ENCODE results near the gene CTDSP1.

Gene CTDSP1

DNA sequence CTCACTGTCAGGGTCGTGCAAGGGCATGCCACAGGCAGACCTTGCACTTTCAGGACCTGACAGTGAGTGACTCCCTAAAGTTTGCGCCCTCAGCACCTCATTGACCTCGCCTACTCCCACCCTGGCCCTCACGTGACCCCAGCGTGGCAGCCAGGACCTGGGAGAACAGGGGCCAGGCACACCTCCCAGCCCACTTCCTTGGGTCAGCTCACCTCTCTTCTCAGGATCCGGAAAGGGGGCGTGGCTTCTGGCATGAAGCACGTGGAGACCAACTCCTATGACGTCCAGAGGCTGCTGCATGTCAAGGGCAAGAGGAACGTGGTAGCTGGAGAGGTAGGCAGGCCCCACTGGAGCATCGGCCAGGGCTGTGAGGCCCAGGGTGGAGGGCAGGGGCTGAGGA, 28.1 kb downstream of the CTDSP1 start:
- no peak for DNase-seq (ENCODE audit: low read depth)

DNA sequence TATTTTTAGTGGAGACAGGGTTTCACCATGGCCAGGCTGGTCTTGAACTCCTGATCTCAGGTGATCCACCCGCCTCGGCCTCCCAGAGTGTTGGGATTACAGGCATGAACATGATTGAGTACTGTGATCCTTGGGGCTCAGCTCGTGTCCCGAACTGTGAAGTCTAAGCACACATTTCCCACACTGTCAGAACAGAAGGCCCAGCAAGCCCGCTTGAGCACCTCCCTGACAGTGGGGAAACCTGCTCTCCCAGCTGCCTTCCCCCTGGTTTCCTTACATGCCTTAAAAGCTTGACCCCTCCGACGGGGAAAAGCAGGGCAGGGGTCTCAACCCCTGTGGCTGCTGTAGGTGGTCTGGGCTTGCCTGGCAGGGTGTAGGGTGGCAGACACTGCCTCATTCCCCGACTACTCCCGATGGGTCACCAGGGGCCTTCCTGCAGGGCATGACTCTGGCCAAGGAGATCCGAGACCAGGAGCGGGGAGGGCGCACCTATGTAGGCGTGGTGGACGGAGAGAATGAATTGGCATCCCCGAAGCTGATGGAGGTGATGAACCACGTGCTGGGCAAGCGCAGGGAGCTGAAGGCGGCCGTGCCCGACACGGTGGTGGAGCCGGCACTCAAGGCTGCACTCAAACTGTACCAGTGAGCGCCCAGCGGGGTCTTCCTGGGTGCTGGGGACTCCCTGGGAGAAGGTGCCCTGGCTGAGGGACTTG, 29.3 kb downstream of the CTDSP1 start:
- no peak for DNase-seq (ENCODE audit: low read depth)

DNA sequence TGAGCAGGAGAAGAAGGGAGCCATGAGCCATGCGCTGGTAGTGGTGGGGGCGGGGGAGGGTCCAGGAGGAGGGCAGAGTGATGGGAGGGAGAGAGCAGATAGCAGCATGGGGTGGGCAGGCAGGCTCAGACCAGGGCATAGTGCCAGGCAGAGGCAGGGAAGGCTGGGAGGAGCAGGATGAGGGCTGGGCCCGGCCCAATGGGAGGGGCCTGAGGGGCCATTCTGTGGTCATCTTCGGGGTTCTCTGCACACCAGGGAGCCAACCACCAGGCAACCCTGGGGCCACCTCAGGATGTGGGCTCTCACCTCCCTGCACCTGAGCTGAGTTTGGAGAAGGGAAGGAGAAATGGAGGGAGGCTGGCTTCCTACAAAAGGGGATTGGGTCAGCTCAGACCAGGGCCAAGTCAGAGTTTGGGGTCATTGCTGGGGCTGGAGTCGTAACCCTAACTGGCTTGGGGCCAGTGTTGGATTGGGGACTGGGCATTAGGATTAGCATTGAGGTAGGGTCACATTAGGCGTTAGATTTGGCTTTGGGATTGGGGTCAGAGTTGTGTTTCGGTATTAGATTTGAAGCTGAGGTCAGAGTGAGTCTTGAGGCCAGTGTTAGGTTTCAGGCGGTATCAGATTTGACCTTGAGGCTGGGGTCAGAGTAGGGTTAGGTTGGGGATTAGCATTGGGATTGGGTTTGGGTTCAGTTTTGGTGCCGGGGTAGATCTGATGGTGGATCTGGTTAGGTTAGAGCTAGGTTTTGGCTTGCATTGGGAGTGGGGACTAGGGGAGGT, 30.4 kb downstream of the CTDSP1 start:
- DNase-seq (ENCODE audit: low read depth): no peak

DNA sequence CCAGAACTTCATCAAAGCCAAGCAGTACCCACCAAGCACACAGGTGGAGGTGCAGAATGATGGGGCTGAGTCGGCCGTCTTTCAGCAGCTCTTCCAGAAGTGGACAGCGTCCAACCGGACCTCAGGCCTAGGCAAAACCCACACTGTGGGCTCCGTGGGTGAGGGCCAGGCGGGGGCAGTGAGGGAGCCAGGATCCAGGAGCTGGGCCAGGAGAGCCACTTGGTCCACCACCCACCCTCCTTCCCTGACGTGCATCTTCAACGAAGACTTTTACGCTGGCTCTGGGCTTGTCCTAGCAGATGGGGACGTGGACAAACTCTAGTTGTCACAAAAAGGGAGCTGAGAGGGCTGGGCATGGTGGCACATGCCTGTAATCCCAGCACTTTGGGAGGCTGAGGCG, 31.1 kb downstream of the CTDSP1 start:
- DNase-seq (ENCODE audit: low read depth): no peak

DNA sequence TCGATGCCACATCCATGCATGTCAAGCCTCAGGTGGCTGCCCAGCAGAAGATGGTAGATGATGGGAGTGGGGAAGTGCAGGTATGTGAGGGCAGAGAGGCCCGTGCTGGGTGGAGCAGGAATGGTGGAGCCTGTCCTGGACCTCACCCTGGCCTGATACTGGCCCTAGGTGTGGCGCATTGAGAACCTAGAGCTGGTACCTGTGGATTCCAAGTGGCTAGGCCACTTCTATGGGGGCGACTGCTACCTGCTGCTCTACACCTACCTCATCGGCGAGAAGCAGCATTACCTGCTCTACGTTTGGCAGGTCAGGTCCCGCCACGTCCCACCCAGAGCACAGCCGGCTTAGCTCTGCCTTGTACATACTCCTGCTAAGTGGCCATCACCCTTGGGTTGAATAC, 32.2 kb downstream of the CTDSP1 start:
- no peak for DNase-seq (ENCODE audit: low read depth)

DNA sequence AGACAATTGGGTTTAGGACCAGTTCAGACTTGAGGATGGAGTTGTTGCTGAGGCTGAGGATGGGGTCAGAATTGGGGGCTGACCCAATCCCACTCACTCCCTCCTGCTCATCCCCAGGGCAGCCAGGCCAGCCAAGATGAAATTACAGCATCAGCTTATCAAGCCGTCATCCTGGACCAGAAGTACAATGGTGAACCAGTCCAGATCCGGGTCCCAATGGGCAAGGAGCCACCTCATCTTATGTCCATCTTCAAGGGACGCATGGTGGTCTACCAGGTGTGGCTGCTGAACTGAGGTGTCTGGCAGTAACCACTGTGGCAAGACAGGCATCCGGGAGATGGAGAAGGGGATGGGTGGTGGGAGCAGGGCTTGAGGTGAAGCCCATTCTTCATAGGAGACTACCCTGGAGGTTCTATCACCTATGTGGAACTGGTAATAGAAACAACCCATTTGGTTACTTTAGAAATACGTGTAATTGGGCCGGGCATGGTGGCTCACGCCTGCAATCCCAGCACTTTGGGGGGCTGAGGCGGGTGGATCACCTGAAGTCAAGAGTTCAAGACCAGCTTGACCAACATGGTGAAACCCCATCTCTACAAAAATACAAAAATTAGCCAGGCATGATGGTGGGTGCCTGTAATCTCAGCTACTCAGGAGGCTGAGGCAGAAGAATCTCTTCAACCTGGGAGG, 33.2 kb downstream of the CTDSP1 start:
- no peak for DNase-seq (ENCODE audit: low read depth)

DNA sequence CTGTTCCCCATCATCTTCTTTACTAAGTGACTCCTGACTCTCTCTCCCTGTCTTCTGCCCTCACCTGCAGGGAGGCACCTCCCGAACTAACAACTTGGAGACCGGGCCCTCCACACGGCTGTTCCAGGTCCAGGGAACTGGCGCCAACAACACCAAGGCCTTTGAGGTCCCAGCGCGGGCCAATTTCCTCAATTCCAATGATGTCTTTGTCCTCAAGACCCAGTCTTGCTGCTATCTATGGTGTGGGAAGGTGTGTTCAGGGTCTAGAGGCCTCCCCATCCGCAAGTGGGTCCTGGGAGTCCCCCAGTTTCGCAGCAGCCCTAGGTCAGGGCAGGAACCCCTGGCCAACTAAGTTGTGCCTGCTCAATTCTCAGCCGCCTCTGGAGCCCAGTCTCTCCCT, 34.8 kb downstream of the CTDSP1 start:
- DNase-seq (ENCODE audit: low read depth): no peak

DNA sequence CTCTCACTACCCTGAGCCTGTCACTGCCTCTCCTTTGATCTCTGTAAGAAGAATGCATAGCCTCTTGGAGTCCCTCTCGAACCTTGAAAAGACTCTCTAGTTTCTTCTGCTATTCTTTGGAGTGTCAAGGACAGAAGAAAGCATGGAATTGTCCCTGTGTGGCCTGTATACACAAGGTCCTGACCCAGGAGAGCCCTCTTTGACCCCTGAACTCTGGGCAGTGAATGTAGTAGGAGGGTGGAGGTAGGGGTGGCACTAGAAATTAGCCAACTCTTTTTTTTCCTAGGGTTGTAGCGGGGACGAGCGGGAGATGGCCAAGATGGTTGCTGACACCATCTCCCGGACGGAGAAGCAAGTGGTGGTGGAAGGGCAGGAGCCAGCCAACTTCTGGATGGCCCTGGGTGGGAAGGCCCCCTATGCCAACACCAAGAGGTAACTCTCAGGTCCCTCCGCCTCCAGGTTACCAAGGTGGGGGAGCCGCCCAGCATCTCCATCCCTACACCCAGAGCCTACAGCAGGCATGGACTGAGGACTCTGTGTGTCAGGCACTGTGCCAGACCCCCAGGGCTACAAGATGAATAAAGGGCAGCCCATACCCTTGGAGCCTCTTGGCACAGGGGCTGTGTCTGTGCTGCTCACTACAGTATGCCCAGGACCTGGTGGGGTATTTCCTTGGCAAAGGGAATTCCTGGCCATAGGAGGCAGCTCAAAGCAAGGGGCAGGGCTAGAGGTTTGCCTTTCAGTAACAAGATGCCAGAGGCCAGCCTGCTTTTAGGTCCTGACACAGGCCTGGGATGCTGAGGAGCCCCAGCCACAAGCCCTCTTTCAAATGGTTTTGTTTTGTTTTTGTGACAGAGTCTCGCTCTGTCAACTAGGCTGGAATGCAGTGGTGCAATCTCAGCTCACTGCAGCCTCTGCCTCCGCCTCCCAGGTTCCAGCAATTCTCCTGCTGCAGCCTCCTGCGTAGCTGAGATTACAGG, 35.6 kb downstream of the CTDSP1 start:
- no peak for DNase-seq (ENCODE audit: low read depth)

DNA sequence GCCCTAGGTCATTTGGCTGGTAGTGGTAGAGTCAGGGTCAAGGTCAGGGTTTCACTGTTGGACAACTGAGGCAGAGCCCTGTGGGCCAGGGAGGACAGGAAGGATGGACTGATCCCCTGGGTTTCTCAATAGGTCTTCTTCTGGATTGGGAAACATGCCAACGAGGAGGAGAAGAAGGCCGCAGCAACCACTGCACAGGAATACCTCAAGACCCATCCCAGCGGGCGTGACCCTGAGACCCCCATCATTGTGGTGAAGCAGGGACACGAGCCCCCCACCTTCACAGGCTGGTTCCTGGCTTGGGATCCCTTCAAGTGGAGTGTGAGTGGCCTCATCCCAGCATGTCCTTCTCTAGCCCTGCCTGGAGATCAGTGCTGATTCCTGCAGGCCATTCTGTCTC, 37.3 kb downstream of the CTDSP1 start:
- no peak for DNase-seq (ENCODE audit: low read depth)

DNA sequence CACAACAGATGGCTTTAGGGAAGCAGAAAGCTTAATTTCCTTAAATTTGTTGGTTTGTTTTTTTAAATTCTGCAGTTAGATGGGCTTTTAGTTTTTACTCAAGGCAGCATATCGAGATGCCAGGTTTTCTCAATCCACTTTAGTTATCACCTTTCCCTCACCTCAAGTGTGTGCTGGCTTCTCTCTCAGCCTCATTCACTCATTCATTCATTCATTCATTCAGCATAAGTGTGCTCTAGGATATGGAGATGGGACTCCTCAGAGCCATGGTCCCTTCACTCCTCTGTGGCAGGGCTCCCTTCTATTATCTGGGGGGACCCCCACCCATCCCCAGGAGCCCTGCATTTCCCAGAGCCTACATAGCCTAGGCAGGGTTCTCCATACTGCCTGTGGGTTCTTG, 38.3 kb downstream of the CTDSP1 start:
- DNase-seq (ENCODE audit: low read depth): no peak

DNA sequence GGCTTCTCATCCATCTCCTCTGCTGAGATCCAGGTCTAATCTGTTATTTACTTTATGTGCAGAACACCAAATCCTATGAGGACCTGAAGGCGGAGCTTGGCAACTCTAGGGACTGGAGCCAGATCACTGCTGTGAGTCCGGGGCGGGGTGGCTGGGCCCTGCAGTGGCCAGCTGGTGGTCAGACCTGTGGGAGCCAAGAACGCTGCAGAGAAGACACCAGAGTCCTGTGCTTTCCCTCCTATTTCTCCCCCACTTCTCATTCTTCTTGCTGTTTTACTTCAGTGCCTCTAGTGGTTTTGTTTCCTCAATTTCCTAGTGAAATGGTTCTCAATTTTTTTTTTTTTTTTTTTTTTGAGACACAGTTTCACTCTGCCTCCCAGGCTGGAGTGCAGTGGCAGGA, 38.9 kb downstream of the CTDSP1 start:
- no peak for DNase-seq (ENCODE audit: low read depth)

DNA sequence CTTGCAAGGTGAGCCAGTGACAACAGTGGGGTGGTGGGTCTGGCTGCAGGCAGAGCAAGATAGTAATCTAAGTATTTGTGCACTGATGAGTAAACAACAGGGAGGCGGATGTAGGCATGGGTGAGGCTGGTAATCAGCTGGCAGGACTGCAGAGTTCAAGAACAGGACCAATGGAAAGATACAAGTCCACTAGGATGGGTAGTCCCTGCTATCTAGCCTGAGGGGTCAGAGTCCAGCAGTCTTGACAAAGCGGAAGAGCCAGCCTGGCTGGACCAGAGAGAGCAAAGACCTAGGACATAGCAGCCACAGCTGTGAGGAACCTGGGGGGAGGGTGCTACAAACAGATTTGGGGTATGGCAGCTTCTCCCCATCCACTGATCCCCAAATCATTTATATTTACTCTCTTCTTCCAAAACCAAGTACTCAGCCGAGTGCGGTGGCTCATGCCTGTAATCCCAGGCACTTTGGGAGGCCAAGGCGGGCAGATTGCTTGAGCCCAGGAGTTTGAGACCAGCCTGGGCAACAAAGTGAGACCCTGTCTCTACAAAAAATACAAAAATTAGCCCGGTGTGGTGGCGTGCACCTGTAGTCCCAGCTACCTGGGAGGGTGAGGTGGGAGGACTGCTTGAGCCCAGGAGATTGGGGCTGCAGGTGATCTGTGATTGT, 45.2 kb downstream of the CTDSP1 start:
- DNase-seq (ENCODE audit: low read depth): no peak

DNA sequence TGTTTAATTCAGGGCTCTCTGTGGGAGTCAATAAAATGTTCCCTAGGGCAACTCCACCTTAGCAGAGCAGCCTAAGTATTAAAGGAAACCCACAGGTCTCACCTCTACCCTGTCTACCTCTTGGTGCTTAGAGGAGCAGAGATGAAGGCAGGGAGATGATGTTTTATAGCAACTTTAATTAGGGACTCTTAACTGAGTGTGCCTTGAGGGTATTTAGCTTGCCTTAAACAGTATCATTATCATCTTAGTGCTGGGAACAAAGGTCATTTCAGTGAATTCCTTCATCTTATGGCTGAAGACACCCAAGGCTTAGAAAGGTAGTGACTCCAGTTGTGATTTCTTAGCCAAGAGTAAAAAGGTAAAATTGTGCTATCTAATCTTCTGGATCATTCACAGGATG, 45.9 kb downstream of the CTDSP1 start:
- DNase-seq (ENCODE audit: low read depth): no peak

DNA sequence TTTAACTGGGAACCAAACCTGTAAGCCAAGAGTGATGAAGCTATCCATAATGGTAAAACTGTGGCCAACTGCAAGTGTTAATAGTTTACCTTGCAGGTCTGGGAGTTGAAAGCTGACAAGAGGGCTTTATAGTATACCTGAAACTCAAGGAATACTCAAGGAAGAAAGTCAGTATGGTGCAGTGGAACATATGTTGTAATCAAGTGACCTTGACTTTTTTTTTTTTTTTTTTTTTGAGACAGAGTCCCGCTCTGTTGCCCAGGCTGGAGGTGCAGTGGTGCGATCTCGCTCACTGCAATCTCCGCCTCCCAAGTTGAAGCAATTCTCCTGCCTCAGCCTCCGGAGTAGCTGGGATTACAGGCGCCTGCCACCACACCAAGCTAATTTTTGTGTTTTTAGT, 46.9 kb downstream of the CTDSP1 start:
- no peak for DNase-seq (ENCODE audit: low read depth)

DNA sequence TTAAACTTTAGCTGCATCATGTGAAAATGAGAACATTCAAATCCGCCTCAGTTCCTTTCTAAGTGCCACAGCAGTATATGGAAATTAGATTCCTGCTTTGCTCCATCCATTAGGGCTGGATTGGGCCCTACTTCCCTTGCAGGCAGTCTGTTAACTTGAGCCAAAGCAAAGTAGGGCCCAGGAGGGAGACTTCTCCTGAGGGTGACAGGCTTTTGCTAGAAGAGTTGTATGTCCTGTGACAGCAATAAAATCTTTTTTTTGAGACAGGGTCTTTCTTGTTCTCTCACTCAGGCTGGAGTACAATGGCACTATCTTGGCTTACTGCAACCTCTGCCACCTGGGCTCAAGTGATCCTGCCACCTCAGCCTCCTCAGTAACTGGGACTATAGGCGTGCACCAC, 47.4 kb downstream of the CTDSP1 start:
- no peak for DNase-seq (ENCODE audit: low read depth)

DNA sequence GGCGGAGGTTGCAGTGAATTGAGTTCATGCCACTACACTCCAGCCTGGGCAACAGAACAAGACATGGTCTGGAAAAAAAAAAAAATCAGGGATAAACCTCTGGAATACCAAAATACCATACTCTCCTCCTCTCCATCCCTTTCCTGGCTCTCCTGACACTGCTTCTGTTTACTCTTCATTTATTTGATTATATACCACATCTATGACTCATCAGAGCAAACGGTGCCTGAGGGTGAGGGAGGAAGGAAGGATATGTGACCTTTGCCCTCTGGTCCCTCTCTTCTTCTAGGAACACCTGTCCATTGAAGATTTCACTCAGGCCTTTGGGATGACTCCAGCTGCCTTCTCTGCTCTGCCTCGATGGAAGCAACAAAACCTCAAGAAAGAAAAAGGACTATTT, 49.3 kb downstream of the CTDSP1 start:
- DNase-seq (ENCODE audit: low read depth): no peak

DNA sequence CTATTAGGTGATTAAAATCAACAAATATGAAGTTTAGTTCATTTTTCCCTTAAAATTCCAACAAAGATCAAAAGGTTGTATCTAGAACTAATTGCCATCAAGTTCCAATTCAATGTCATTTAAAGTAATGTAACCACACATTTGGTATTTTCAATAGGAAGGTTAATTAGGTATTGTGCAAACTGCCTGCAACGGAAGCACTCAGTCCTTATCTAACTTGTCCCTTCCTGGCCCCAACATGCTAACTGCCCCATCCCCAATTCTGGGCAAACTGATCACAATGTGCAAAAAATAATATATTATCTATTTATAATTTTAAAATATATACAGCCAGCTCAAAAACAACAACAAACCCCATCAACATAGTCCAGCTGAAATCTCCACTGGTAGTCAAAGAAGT, 52.4 kb downstream of the CTDSP1 start:
- no peak for DNase-seq (ENCODE audit: low read depth)

Measured in activated gamma-delta T cell treated with anti-CD3 and anti-CD28 coated beads, Interleukin-2, amount 50 U/mL, for 16 hours (primary cell).